PC-9 (cell line): ENCODE results near the gene CPHXL. TPM values are rescaled to one million over a fixed set of nuclear protein-coding genes. Genes with fewer than 3 reads are reported as not detected.

Source experiments
- Bru-seq: library from RNA; stranded (reverse); fragments of 400-500 nt; gene quantifications from one replicate; lab custom pipeline; 2021; lab: Mats Ljungman, UMichigan
- BruChase-seq, 2 experiments: library from RNA; stranded (reverse); fragments of 400-500 nt; gene quantifications; one replicate each; lab custom pipeline; 2021; lab: Mats Ljungman, UMichigan
- BruUV-seq: library from RNA; stranded (reverse); fragments of 400-500 nt; replicated peaks from 2 replicates; lab custom pipeline; 2021; lab: Mats Ljungman, UMichigan
- CTCF ChIA-PET: fragments of 300-600 bp; sonication (Branson Sonifier 250); formaldehyde crosslinking; loops from one replicate; lab custom pipeline; 2022; ENCODE audit warnings: antibody characterized with exemption; lab: Charles Lee
- POLR2A ChIA-PET: fragments of 300-600 bp; sonication (Branson Sonifier 250); formaldehyde crosslinking; loops from one replicate; lab custom pipeline; 2022; ENCODE audit warnings: antibody characterized with exemption; ENCODE audit not compliant: unreplicated experiment; lab: Charles Lee
- DNase-seq, 2 experiments: peaks; one replicate each; pipeline versions ENCODE4 v3.0.0 to v3.0.0-alpha.2; 2015 to 2022; ENCODE audit warnings: mixed read lengths in 1 of 2
- H2AFZ ChIP-seq: fragments of 200-600 bp; sonication (generic); 2 replicates; pipeline ENCODE4 v1.8.1; 2017; ENCODE audit warnings: antibody characterized with exemption
- H3F3A ChIP-seq: fragments of 200-600 bp; sonication (generic); 2 replicates; pipeline ENCODE4 v1.8.1; 2017; ENCODE audit warnings: antibody characterized with exemption, mild to moderate bottlenecking, low read depth; ENCODE audit not compliant: insufficient read depth
- H3K27ac ChIP-seq: fragments of 200-600 bp; sonication (generic); 2 replicates; pipeline ENCODE4 v1.6.1; 2016; ENCODE audit warnings: mixed run types
- H3K27me3 ChIP-seq: fragments of 200-600 bp; sonication (generic); 2 replicates; pipeline ENCODE4 v1.6.1; 2016; ENCODE audit warnings: low read depth, mixed run types; ENCODE audit not compliant: insufficient read depth
- H3K36me3 ChIP-seq: fragments of 200-600 bp; sonication (generic); 2 replicates; pipeline ENCODE4 v1.6.1; 2016; ENCODE audit warnings: low read depth, mixed run types
- H3K4me1 ChIP-seq: fragments of 200-600 bp; sonication (generic); replicated peaks from 2 replicates; pipeline ENCODE4 v1.6.1; 2016; ENCODE audit warnings: mixed run types; ENCODE audit not compliant: insufficient read depth
- H3K4me2 ChIP-seq: fragments of 200-600 bp; sonication (generic); 2 replicates; pipeline ENCODE4 v1.6.1; 2017; ENCODE audit warnings: mixed run types
- H3K4me3 ChIP-seq: fragments of 200-600 bp; sonication (generic); 2 replicates; pipeline ENCODE4 v1.6.1; 2016; ENCODE audit warnings: mixed run types
- H3K79me2 ChIP-seq: fragments of 200-600 bp; sonication (generic); 2 replicates; pipeline ENCODE4 v1.6.1; 2017; ENCODE audit warnings: low read depth, mixed run types
- H3K9me2 ChIP-seq: fragments of 200-600 bp; sonication (generic); 2 replicates; pipeline ENCODE4 v1.8.1; 2017; ENCODE audit warnings: mild to moderate bottlenecking; ENCODE audit not compliant: insufficient read depth
- H3K9me3 ChIP-seq: fragments of 200-600 bp; sonication (generic); 2 replicates; pipeline ENCODE4 v1.8.1; 2016; ENCODE audit warnings: low read depth; ENCODE audit not compliant: insufficient read depth
- H4K20me1 ChIP-seq: fragments of 200-600 bp; sonication (generic); 2 replicates; pipeline ENCODE4 v1.8.1; 2017; ENCODE audit not compliant: insufficient read depth
- CTCF ChIP-seq: fragments of 200-600 bp; sonication (generic); conservative IDR thresholded peaks from 2 replicates; pipeline ENCODE4 v1.6.1; 2017; ENCODE audit warnings: mixed run types, antibody characterized with exemption, mild to moderate bottlenecking, moderate library complexity
- EZH2 ChIP-seq: fragments of 200-600 bp; sonication (generic); IDR thresholded peaks from 2 replicates; pipeline ENCODE4 v1.8.0; 2017; ENCODE audit warnings: antibody characterized with exemption, low read depth
- intact Hi-C: fragments of 100-400 bp; cut with micrococcal nuclease; formaldehyde crosslinking; loops from one replicate; pipeline ENCODE4 v1.10.0; 2022; ENCODE audit not compliant: unreplicated experiment
- long read RNA-seq: library from polyadenylated mRNA; stranded (forward); transcript quantifications from one replicate; pipeline ENCODE4 v2.0.0, GENCODE V29; 2022
- total RNA-seq: library from RNA; stranded (reverse); gene quantifications from 2 replicates; pipeline ENCODE4 v1.2.3, GENCODE V29; 2021

Gene CPHXL
- total RNA-seq (not detected in 2 replicates), Bru-seq, nascent RNA (not detected), BruChase-seq, experiment 1, labeled RNA remaining after a 2-hour chase (not detected), BruChase-seq, experiment 2, labeled RNA remaining after a 6-hour chase (not detected)
- long read RNA-seq = 0 reads

DNA sequence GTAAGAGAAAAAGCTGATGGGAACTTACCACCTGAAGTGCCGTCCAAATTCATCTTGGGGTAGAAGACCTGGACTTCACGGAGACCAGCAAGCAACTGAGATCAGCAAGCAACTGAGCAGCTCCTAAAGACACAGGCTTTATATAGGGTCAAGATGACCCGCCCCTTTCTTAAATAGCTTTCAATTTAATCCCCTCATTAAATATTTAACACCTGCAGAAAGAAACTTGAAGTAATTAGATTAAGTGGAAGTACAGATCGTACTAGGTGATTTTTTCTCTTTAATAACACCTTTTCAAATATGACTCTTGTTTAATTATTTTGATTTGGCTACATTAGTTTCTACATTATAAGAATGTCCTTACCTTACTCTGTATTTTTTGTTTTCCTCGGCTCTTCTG is at the start of gene CPHXL:
TSS of gene CPHXL (minus strand) at position 101 of the 400 bp plus-strand sequence. CDS start at position 53, 48 bp downstream.
- H3K4me3 ChIP-seq = no peak within 1 kb of the TSS
- DNase-seq = no peak
- ChIA-PET CTCF (no interaction called here), POLR2A (no interaction called here)
- no peak within 1 kb of the TSS for H3K4me2 ChIP-seq
- H3K27me3 ChIP-seq = no peaks in the 10 kb centered on the region
- TF ChIP-seq CTCF = no peak
- TF ChIP-seq EZH2 = no peak
- no peaks in the 10 kb centered on the region for H3K9me2 ChIP-seq
- no TSS peak for BruUV-seq
- intact Hi-C loops = no loop called here
- no peaks in the 10 kb centered on the region for H4K20me1 ChIP-seq
- H3K27ac ChIP-seq = no peak within 1 kb of the TSS
- H3K36me3 ChIP-seq = no peaks in the 10 kb centered on the region
- H3F3A ChIP-seq = no peaks in the 10 kb centered on the region
- no peaks in the 10 kb centered on the region for H3K4me1 ChIP-seq
- H2AFZ ChIP-seq = no peak within 1 kb of the TSS
- H3K9me3 ChIP-seq = no peaks in the 10 kb centered on the region
- H3K79me2 ChIP-seq = no peaks in the 10 kb centered on the region

- Histone ChIP-seq H3K4me3 (no peak overlapping the region), H3K36me3 (no peaks in the 10 kb centered on the region), H3K4me2 (no peak overlapping the region), H3K9me2 (no peaks in the 10 kb centered on the region), H3F3A (no peaks in the 10 kb centered on the region), H4K20me1 (no peaks in the 10 kb centered on the region), H3K4me1 (no peaks in the 10 kb centered on the region), H3K27ac (no peak overlapping the region), H2AFZ (no peak overlapping the region), H3K9me3 (no peaks in the 10 kb centered on the region), H3K79me2 (no peaks in the 10 kb centered on the region), H3K27me3 (no peaks in the 10 kb centered on the region)
- CTCF ChIA-PET = no interaction called here
- TF ChIP-seq CTCF (no peak), EZH2 (no peak)
- POLR2A ChIA-PET = no interaction called here
- no TSS peak for BruUV-seq
- DNase-seq = no peak
- intact Hi-C loops = no loop called here
Measured at GRCh38 chr16:75774197-75774596, 47.9 kb upstream of the CPHXL start.

- no peaks in the 10 kb centered on the region for H4K20me1 ChIP-seq
- no peak overlapping the region for H3K4me3 ChIP-seq
- DNase-seq = no peak
- H2AFZ ChIP-seq = no peak overlapping the region
- ChIA-PET POLR2A (no interaction called here), CTCF (no interaction called here)
- no peaks in the 10 kb centered on the region for H3K4me1 ChIP-seq
- intact Hi-C loops = no loop called here
- TF ChIP-seq CTCF (no peak), EZH2 (no peak)
- H3K27ac ChIP-seq = no peak overlapping the region
- H3K9me3 ChIP-seq = no peaks in the 10 kb centered on the region
- H3K79me2 ChIP-seq = no peaks in the 10 kb centered on the region
- H3K27me3 ChIP-seq = no peaks in the 10 kb centered on the region
- H3F3A ChIP-seq = no peaks in the 10 kb centered on the region
- no peaks in the 10 kb centered on the region for H3K9me2 ChIP-seq
- no peak overlapping the region for H3K4me2 ChIP-seq
- H3K36me3 ChIP-seq = no peaks in the 10 kb centered on the region
- no TSS peak for BruUV-seq
Measured at GRCh38 chr16:75770051-75770450, 43.8 kb upstream of the CPHXL start.
